ENCODE data around the gene UNC45A. TPM values are rescaled to one million over a fixed set of nuclear protein-coding genes. Genes with fewer than 3 reads are reported as not detected.

Gene UNC45A
- total RNA-seq, 1 experiment from 2014 or later: 63.1 TPM

- Mint-ChIP-seq H3K36me3 (ENCODE audit: insufficient read depth, unreplicated experiment) (peaks cover 41% of the 10 kb centered on the region), H3K27me3 (ENCODE audit: insufficient read depth, unreplicated experiment) (no peaks in the 10 kb centered on the region), H3K9me3 (ENCODE audit: unreplicated experiment) (no peaks in the 10 kb centered on the region), H3K4me3 (ENCODE audit: unreplicated experiment) (peak overlapping the region; percentile 77), H3K27ac (ENCODE audit: low read depth, unreplicated experiment) (peak overlapping the region; percentile 84), H3K4me1 (ENCODE audit: insufficient read depth, unreplicated experiment) (peaks cover 10% of the 10 kb centered on the region)
- intact Hi-C loops (cut with micrococcal nuclease): loop anchor here (1.0 to 2.0 kb wide), 4 partner anchors 21 to 94 kb away; partner anchors contain the start of genes PRC1 and UNC45A
- ChIA-PET CTCF (interaction anchor here (0.5 to 8.4 kb wide), 35 partner anchors 9 to 1124 kb away, joined by 3 to 116 read pairs (median 7); partner anchors contain the start of genes HDDC3, UNC45A and VPS33B), POLR2A (interaction anchor here (0.6 to 3.3 kb wide), 13 partner anchors 10 to 94 kb away, joined by 3 to 20 read pairs (median 5); partner anchors contain the start of genes HDDC3, UNC45A and VPS33B)
- peak; percentile 64 for DNase-seq (ENCODE audit: unreplicated experiment)
- BruUV-seq (replicated peaks): no TSS peak
- no peak for TF ChIP-seq CTCF (IDR thresholded peaks at IDR 0.05; ENCODE audit: unreplicated experiment)
Observed at GRCh38 chr15:90955624-90956273, 20.7 kb downstream of the UNC45A start.

- peak; percentile 96 for TF ChIP-seq CTCF (IDR thresholded peaks at IDR 0.05; ENCODE audit: unreplicated experiment)
- peaks cover 34% of the 10 kb centered on the region for H3K36me3 Mint-ChIP-seq (ENCODE audit: insufficient read depth, unreplicated experiment)
- intact Hi-C loops (cut with micrococcal nuclease): loop anchor here (1.0 to 2.0 kb wide), 3 partner anchors 38 to 93 kb away; partner anchors contain the start of gene PRC1
- no peaks in the 10 kb centered on the region for H3K27me3 Mint-ChIP-seq (ENCODE audit: insufficient read depth, unreplicated experiment)
- no peak overlapping the region for H3K27ac Mint-ChIP-seq (ENCODE audit: low read depth, unreplicated experiment)
- peak overlapping the region; percentile 77 for H3K4me3 Mint-ChIP-seq (ENCODE audit: unreplicated experiment)
- H3K4me1 Mint-ChIP-seq (ENCODE audit: insufficient read depth, unreplicated experiment): peaks cover 10% of the 10 kb centered on the region
- no peaks in the 10 kb centered on the region for H3K9me3 Mint-ChIP-seq (ENCODE audit: unreplicated experiment)
- no TSS peak for BruUV-seq (replicated peaks)
- ChIA-PET POLR2A (interaction anchor here (0.6 to 3.3 kb wide), 16 partner anchors 10 to 93 kb away, joined by 3 to 20 read pairs (median 5); partner anchors contain the start of genes HDDC3, PRC1, UNC45A and VPS33B), CTCF (interaction anchor here (0.5 to 8.4 kb wide), 51 partner anchors 8 to 1123 kb away, joined by 3 to 116 read pairs (median 4); partner anchors contain the start of genes HDDC3, MAN2A2, UNC45A and VPS33B)
- peak; percentile 72 for DNase-seq (ENCODE audit: unreplicated experiment)
Observed at GRCh38 chr15:90956274-90957030, 21.4 kb downstream of the UNC45A start.

- intact Hi-C loops (cut with micrococcal nuclease): loop anchor here (2.0 kb wide), 1 partner anchor 38 kb away; the partner anchor contains the start of gene PRC1
- no peak for DNase-seq (ENCODE audit: unreplicated experiment)
- Mint-ChIP-seq H3K9me3 (ENCODE audit: unreplicated experiment) (no peaks in the 10 kb centered on the region), H3K36me3 (ENCODE audit: insufficient read depth, unreplicated experiment) (peaks cover 26% of the 10 kb centered on the region), H3K4me1 (ENCODE audit: insufficient read depth, unreplicated experiment) (peaks cover 10% of the 10 kb centered on the region), H3K4me3 (ENCODE audit: unreplicated experiment) (peak overlapping the region; percentile 77), H3K27ac (ENCODE audit: low read depth, unreplicated experiment) (no peak overlapping the region), H3K27me3 (ENCODE audit: insufficient read depth, unreplicated experiment) (no peaks in the 10 kb centered on the region)
- BruUV-seq (replicated peaks): no TSS peak
- no peak for TF ChIP-seq CTCF (IDR thresholded peaks at IDR 0.05; ENCODE audit: unreplicated experiment)
- CTCF ChIA-PET: interaction anchor here (0.6 to 8.4 kb wide), 48 partner anchors 7 to 1404 kb away, joined by 3 to 116 read pairs (median 4); partner anchors contain the start of genes HDDC3, MAN2A2, UNC45A and VPS33B
- POLR2A ChIA-PET: interaction anchor here (0.7 to 3.3 kb wide), 18 partner anchors 9 to 1408 kb away, joined by 3 to 20 read pairs (median 4); partner anchors contain the start of genes HDDC3, PRC1, UNC45A and VPS33B
Observed at GRCh38 chr15:90957031-90957790, 22.1 kb downstream of the UNC45A start.
